Fibroblast of the conjunctiva (primary cell): Measurements from ENCODE around the gene FMN2.

Experiments used
- DNase-seq: peaks from one replicate; pipeline ENCODE4 v3.0.0-alpha.2; 2010; ENCODE audit warnings: low read depth

Gene FMN2

GRCh38 chr1:240423246-240423924 is 331.7 kb downstream of the FMN2 start:
- DNase-seq = no peak

GRCh38 chr1:240424740-240425464 is 333.2 kb downstream of the FMN2 start:
- no peak for DNase-seq

GRCh38 chr1:240426051-240426450 is 334.4 kb downstream of the FMN2 start:
- DNase-seq = no peak

- DNase-seq = no peak
Observed at GRCh38 chr1:240435996-240436566, 344.4 kb downstream of the FMN2 start.

- no peak for DNase-seq
Observed at GRCh38 chr1:240441669-240442068, 350.0 kb downstream of the FMN2 start.

GRCh38 chr1:240445369-240445768 is 353.7 kb downstream of the FMN2 start:
- no peak for DNase-seq

GRCh38 chr1:240455228-240455821 is 363.6 kb downstream of the FMN2 start:
- DNase-seq = no peak

GRCh38 chr1:240457203-240457602 is 365.5 kb downstream of the FMN2 start:
- DNase-seq = no peak

GRCh38 chr1:240462277-240462676 is 370.6 kb downstream of the FMN2 start:
- no peak for DNase-seq

- no peak for DNase-seq
Observed at GRCh38 chr1:240462766-240463395, 371.2 kb downstream of the FMN2 start.

GRCh38 chr1:240464099-240464498 is 372.4 kb downstream of the FMN2 start:
- no peak for DNase-seq

GRCh38 chr1:240465531-240465940 is 373.9 kb downstream of the FMN2 start:
- no peak for DNase-seq

- no peak for DNase-seq
Observed at GRCh38 chr1:240466509-240466908, 374.8 kb downstream of the FMN2 start.

GRCh38 chr1:240467895-240468294 is 376.2 kb downstream of the FMN2 start:
- DNase-seq = no peak

- no peak for DNase-seq
Observed at GRCh38 chr1:240468656-240469055, 377.0 kb downstream of the FMN2 start.

- peak; percentile 43 for DNase-seq
Observed at GRCh38 chr1:240474133-240474614, 382.5 kb downstream of the FMN2 start.

GRCh38 chr1:240475832-240476231 is 384.1 kb downstream of the FMN2 start:
- no peak for DNase-seq

- no peak for DNase-seq
Observed at GRCh38 chr1:240478536-240478935, 386.9 kb downstream of the FMN2 start.

GRCh38 chr1:240484804-240485443 is 393.2 kb downstream of the FMN2 start:
- no peak for DNase-seq

GRCh38 chr1:240486611-240487010 is 394.9 kb downstream of the FMN2 start:
- DNase-seq = no peak

- no peak for DNase-seq
Observed at GRCh38 chr1:240487493-240487892, 395.8 kb downstream of the FMN2 start.

GRCh38 chr1:240491156-240491555 is 399.5 kb downstream of the FMN2 start:
- no peak for DNase-seq
